PC-3 (cell line): Measurements from ENCODE around the gene KCNH1. TPM values are rescaled to one million over a fixed set of nuclear protein-coding genes. Genes with fewer than 3 reads are reported as not detected.

Source experiments
- ATAC-seq: fragments of 200-7000 bp; cut with Tn5 transposase; 2 replicates; pipeline ENCODE4 v1.9.1; 2020; ENCODE audit warnings: mild to moderate bottlenecking, moderate library complexity
- BruUV-seq: library from RNA; stranded (reverse); fragments of 400-500 nt; replicated peaks from 2 replicates; lab custom pipeline; 2021; lab: Mats Ljungman, UMichigan
- CTCF ChIA-PET: fragments of 300-600 bp; sonication (Branson Sonifier 250); formaldehyde crosslinking; loops from one replicate; lab custom pipeline; 2022; ENCODE audit warnings: antibody characterized with exemption; lab: Charles Lee
- POLR2A ChIA-PET: fragments of 300-600 bp; sonication (Branson Sonifier 250); formaldehyde crosslinking; loops from one replicate; lab custom pipeline; 2022; ENCODE audit warnings: antibody characterized with exemption; ENCODE audit not compliant: unreplicated experiment; lab: Charles Lee
- DNase-seq: peaks from one replicate; pipeline ENCODE4 v3.0.0-alpha.2; 2015
- H2AFZ ChIP-seq: fragments of 300-600 bp; sonication (generic); 2 replicates; pipeline ENCODE4 v1.6.0; 2016; ENCODE audit warnings: antibody characterized with exemption, low read length
- H3F3A ChIP-seq: fragments of 300-600 bp; sonication (generic); one replicate; pipeline ENCODE4 v1.6.0; 2017; ENCODE audit warnings: antibody characterized with exemption, low read length, control low read depth, mild to moderate bottlenecking; ENCODE audit not compliant: unreplicated experiment
- H3K27ac ChIP-seq: fragments of 300-600 bp; sonication (generic); 2 replicates; pipeline ENCODE4 v1.5.1; 2016; ENCODE audit warnings: mild to moderate bottlenecking, low read length
- H3K27me3 ChIP-seq: fragments of 300-600 bp; sonication (generic); 2 replicates; pipeline ENCODE4 v1.6.1; 2016; ENCODE audit warnings: low read length, mixed read lengths
- H3K36me3 ChIP-seq: fragments of 300-600 bp; sonication (generic); 2 replicates; pipeline ENCODE4 v1.6.1; 2016; ENCODE audit warnings: low read depth, mixed run types, low read length, mixed read lengths
- H3K4me1 ChIP-seq: fragments of 300-600 bp; sonication (generic); 2 replicates; pipeline ENCODE4 v1.5.1; 2016; ENCODE audit warnings: low read length; ENCODE audit not compliant: insufficient read depth
- H3K4me2 ChIP-seq: fragments of 300-600 bp; sonication (generic); 2 replicates; pipeline ENCODE4 v1.6.0; 2016; ENCODE audit warnings: low read length
- H3K4me3 ChIP-seq: fragments of 300-600 bp; sonication (generic); 2 replicates; pipeline ENCODE4 v1.5.1; 2016; ENCODE audit warnings: mild to moderate bottlenecking, low read length, mixed read lengths
- H3K79me2 ChIP-seq: fragments of 300-600 bp; sonication (generic); 2 replicates; pipeline ENCODE4 v1.6.1; 2017; ENCODE audit warnings: low read length, mixed read lengths
- H3K9ac ChIP-seq: fragments of 300-600 bp; sonication (generic); 2 replicates; pipeline ENCODE4 v1.6.0; 2016; ENCODE audit warnings: mild to moderate bottlenecking, low read length
- H3K9me2 ChIP-seq: fragments of 300-600 bp; sonication (generic); replicated peaks from 2 replicates; pipeline ENCODE4 v1.6.1; 2016; ENCODE audit warnings: mixed run types, low read length, mixed read lengths
- H3K9me3 ChIP-seq: fragments of 300-600 bp; sonication (generic); 2 replicates; pipeline ENCODE4 v1.6.1; 2016; ENCODE audit warnings: low read length, mixed read lengths
- H4K20me1 ChIP-seq: fragments of 300-600 bp; sonication (generic); 2 replicates; pipeline ENCODE4 v1.6.1; 2016; ENCODE audit warnings: low read length, mixed read lengths
- EZH2 ChIP-seq: fragments of 300-600 bp; sonication (generic); IDR thresholded peaks from one replicate; pipeline ENCODE4 v1.6.1; 2017; ENCODE audit warnings: antibody characterized with exemption, mild to moderate bottlenecking, low read length; ENCODE audit not compliant: unreplicated experiment
- EZH2phosphoT487 ChIP-seq: fragments of 300-600 bp; sonication (generic); IDR thresholded peaks from 2 replicates; pipeline ENCODE4 v1.6.1; 2018; ENCODE audit warnings: mild to moderate bottlenecking, antibody characterized with exemption, low read length, borderline replicate concordance
- intact Hi-C: fragments of 100-400 bp; cut with micrococcal nuclease; formaldehyde crosslinking; loops from 2 replicates; pipeline ENCODE4 v1.9.0; 2023
- total RNA-seq: library from RNA; depleted of rRNA; stranded (reverse); fragments of >200 nt; gene quantifications from 2 replicates; pipeline ENCODE4 v1.2.3, GENCODE V29; 2014
- TF ChIP-seq, protein P1 (sequence below): fragments of 300-600 bp; sonication (generic); conservative IDR thresholded peaks from 2 replicates; pipeline ENCODE4 v1.5.1; 2017; ENCODE audit warnings: antibody characterized with exemption, low read depth, mild to moderate bottlenecking, low read length

Gene KCNH1
- total RNA-seq, 1 experiment from 2014 or later: not detected

DNA sequence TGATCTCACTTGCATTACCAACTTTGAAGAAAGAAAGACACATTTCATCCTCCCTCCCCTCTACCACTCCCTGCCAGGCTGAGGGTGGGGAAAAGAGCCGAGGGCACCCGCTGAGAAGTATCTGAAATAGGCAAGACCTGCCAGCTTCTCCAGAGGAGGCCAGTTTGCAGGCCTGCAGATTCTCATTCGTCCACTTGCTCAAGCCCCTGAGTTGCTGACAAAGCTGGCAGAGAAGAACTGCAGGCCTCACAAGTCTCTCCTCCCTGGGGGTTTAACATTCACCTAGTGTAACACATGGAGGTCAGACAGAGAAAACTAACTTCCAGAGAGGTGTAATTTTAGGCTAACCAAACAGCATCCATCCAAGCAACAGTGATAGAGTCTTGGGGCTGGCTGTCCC is 428.9 kb downstream of the KCNH1 start:
- BruUV-seq: no TSS peak
- no peaks in the 10 kb centered on the region for H3K9me2 ChIP-seq
- H3K4me1 ChIP-seq: no peaks in the 10 kb centered on the region
- H3K4me3 ChIP-seq: no peak overlapping the region
- ChIA-PET CTCF (no interaction called here), POLR2A (no interaction called here)
- H3K79me2 ChIP-seq: no peaks in the 10 kb centered on the region
- DNase-seq: no peak
- H3K4me2 ChIP-seq: no peak overlapping the region
- intact Hi-C loops: no loop called here
- no peak overlapping the region for H3K27ac ChIP-seq
- no peak overlapping the region for H2AFZ ChIP-seq
- no peaks in the 10 kb centered on the region for H3K36me3 ChIP-seq
- H3K9ac ChIP-seq: no peak overlapping the region
- H3K9me3 ChIP-seq: no peaks in the 10 kb centered on the region
- no peaks in the 10 kb centered on the region for H4K20me1 ChIP-seq
- TF ChIP-seq EZH2phosphoT487 (no peak), EZH2 (no peak)
- TF ChIP-seq, protein P1, sequence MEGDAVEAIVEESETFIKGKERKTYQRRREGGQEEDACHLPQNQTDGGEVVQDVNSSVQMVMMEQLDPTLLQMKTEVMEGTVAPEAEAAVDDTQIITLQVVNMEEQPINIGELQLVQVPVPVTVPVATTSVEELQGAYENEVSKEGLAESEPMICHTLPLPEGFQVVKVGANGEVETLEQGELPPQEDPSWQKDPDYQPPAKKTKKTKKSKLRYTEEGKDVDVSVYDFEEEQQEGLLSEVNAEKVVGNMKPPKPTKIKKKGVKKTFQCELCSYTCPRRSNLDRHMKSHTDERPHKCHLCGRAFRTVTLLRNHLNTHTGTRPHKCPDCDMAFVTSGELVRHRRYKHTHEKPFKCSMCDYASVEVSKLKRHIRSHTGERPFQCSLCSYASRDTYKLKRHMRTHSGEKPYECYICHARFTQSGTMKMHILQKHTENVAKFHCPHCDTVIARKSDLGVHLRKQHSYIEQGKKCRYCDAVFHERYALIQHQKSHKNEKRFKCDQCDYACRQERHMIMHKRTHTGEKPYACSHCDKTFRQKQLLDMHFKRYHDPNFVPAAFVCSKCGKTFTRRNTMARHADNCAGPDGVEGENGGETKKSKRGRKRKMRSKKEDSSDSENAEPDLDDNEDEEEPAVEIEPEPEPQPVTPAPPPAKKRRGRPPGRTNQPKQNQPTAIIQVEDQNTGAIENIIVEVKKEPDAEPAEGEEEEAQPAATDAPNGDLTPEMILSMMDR: no peak
- H3F3A ChIP-seq: no peaks in the 10 kb centered on the region
- H3K27me3 ChIP-seq: peaks cover 25% of the 10 kb centered on the region
- no peak for ATAC-seq

DNA sequence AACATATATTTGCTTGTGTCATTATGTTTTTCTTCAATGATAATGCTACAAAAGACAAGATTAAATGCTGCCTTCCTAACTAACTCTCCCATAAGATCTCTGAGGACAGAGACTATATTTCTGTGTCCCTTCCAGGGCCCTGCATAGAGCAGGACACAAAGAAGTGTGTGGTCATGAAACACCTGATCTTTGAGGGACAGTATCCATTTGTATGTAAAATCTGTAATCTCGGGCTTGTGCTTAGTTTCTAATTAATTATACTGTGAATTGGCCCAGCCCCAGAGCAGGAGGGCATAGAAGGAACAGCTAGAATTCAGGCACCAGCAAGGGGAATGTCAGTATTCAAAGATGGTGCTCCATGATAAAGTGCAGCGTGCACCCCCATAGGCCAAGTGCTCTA is 430.4 kb downstream of the KCNH1 start:
- Histone ChIP-seq H3K4me3 (no peak overlapping the region), H3F3A (no peaks in the 10 kb centered on the region), H3K9ac (no peak overlapping the region), H3K27ac (no peak overlapping the region), H4K20me1 (no peaks in the 10 kb centered on the region), H2AFZ (no peak overlapping the region), H3K4me2 (no peak overlapping the region), H3K79me2 (no peaks in the 10 kb centered on the region), H3K9me3 (no peaks in the 10 kb centered on the region), H3K27me3 (peaks cover 31% of the 10 kb centered on the region), H3K9me2 (no peaks in the 10 kb centered on the region), H3K36me3 (no peaks in the 10 kb centered on the region), H3K4me1 (no peaks in the 10 kb centered on the region)
- POLR2A ChIA-PET: no interaction called here
- intact Hi-C loops: no loop called here
- BruUV-seq: no TSS peak
- CTCF ChIA-PET: no interaction called here
- TF ChIP-seq, protein P1: no peak
- TF ChIP-seq EZH2 (no peak), EZH2phosphoT487 (no peak)
- DNase-seq: no peak
- ATAC-seq: no peak

DNA sequence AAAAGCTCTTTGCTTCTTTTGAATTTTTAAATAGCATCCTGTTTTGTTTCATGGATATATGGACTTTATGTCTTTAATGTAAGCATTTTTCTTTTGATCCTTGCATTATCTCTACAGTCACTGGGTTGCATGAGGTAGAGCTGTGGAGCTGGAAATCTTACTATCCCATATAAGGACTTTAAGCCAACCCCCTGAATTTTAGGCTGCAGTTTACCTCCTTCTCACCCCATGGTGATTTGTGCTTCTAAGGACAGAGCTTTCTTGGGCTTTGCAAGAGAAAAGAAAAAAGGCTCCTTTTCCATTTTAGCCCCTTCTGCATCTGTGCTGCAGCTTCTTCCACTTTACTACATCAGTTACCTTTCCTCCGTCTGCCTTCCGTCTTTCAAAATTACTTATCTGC is 431.4 kb downstream of the KCNH1 start:
- H3K9me3 ChIP-seq: no peaks in the 10 kb centered on the region
- no peak for DNase-seq
- no peaks in the 10 kb centered on the region for H3K9me2 ChIP-seq
- intact Hi-C loops: no loop called here
- no peaks in the 10 kb centered on the region for H3F3A ChIP-seq
- ATAC-seq: no peak
- no peaks in the 10 kb centered on the region for H3K4me1 ChIP-seq
- no peak overlapping the region for H3K4me2 ChIP-seq
- H3K27ac ChIP-seq: no peak overlapping the region
- no peaks in the 10 kb centered on the region for H3K36me3 ChIP-seq
- ChIA-PET POLR2A (no interaction called here), CTCF (no interaction called here)
- H3K79me2 ChIP-seq: no peaks in the 10 kb centered on the region
- TF ChIP-seq EZH2 (no peak), EZH2phosphoT487 (no peak)
- TF ChIP-seq, protein P1: no peak
- no TSS peak for BruUV-seq
- H3K27me3 ChIP-seq: peaks cover 31% of the 10 kb centered on the region
- H2AFZ ChIP-seq: no peak overlapping the region
- H4K20me1 ChIP-seq: no peaks in the 10 kb centered on the region
- no peak overlapping the region for H3K9ac ChIP-seq
- H3K4me3 ChIP-seq: no peak overlapping the region
